Activated CD8-positive, alpha-beta memory T cell treated with anti-CD3 and anti-CD28 coated beads, Interleukin-2, amount 10 ng/mL, durations not matched to agents 7 days and 5 days (primary cell): Measurements from ENCODE around the gene LPCAT1. TPM values are rescaled to one million over a fixed set of nuclear protein-coding genes. Genes with fewer than 3 reads are reported as not detected.
"Not testable (repeated sequence)": the region's sequence is repeated elsewhere in the genome, so short reads cannot be mapped to it uniquely, and the experiment has no call there.

Experiments used
- ATAC-seq: fragments of 150-1000 bp; cut with Tn5 transposase; one replicate; pipeline ENCODE4 v1.10.0; 2021; ENCODE audit warnings: moderate library complexity
- CTCF ChIA-PET: fragments of 350-600 bp; sonication (Branson Sonifier 250); formaldehyde crosslinking; loops from one replicate; lab custom pipeline; 2021; ENCODE audit warnings: antibody characterized with exemption; lab: Charles Lee
- DNase-seq: peaks from one replicate; pipeline ENCODE4 v3.0.0-alpha.2; 2020
- H3K27ac Mint-ChIP-seq: one replicate; pipeline ENCODE4 v1.8.0; 2021; ENCODE audit warnings: mild to moderate bottlenecking, mixed read lengths
- H3K27me3 Mint-ChIP-seq: one replicate; pipeline ENCODE4 v1.8.0; 2021; ENCODE audit warnings: mixed read lengths
- H3K36me3 Mint-ChIP-seq: one replicate; pipeline ENCODE4 v1.8.0; 2021; ENCODE audit warnings: mild to moderate bottlenecking, mixed read lengths
- H3K4me1 Mint-ChIP-seq: one replicate; pipeline ENCODE4 v1.8.0; 2021; ENCODE audit warnings: mixed read lengths
- H3K4me3 Mint-ChIP-seq: one replicate; pipeline ENCODE4 v1.8.0; 2021; ENCODE audit warnings: mild to moderate bottlenecking, moderate library complexity, mixed read lengths
- H3K9me3 Mint-ChIP-seq: one replicate; pipeline ENCODE4 v1.8.0; 2022; ENCODE audit warnings: low read depth, mixed read lengths
- total RNA-seq, 2 experiments: library from RNA; stranded (reverse); gene quantifications; one replicate each; pipeline ENCODE4 v1.2.3, GENCODE V29; 2021

Gene LPCAT1
- total RNA-seq, 2 experiments from 2014 or later: 83.8 to 85.3 TPM

DNA sequence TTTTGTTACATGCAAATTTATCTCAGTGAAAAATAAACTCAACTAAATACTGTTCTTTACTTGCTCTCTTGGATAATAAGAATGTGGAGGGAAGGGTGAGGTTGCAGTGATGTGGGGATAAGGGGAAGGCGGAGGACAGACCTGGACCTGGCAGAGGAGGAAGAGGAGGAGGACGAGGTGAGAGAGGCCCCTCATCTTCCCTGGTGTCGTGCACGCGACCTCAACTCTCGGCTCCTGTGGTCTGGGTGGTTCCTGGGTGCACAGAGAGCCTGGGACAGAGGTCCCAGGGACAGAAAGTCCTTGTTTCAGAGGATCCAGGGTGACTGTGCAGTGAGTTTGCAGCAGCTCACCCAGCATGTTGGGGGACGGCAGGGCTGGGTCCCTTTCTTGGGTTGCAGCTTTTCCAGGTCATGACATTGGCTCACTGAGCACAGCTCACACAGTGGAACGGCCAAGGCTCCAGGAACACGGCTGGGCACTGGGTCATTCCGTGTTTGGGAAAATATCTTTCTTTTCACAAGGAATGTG is 37.7 kb upstream of the LPCAT1 start:
- Mint-ChIP-seq H3K4me3 (no peak overlapping the region), H3K27me3 (peaks cover 4% of the 10 kb centered on the region), H3K4me1 (no peaks in the 10 kb centered on the region), H3K27ac (no peak overlapping the region), H3K36me3 (no peaks in the 10 kb centered on the region), H3K9me3 (no peaks in the 10 kb centered on the region)
- ATAC-seq (no peak), DNase-seq (no peak)
- CTCF ChIA-PET: no interaction called here

GRCh38 chr5:1560499-1560898 is 36.7 kb upstream of the LPCAT1 start:
- H3K27ac Mint-ChIP-seq, H3K27me3 Mint-ChIP-seq, H3K4me1 Mint-ChIP-seq, DNase-seq, H3K9me3 Mint-ChIP-seq, H3K4me3 Mint-ChIP-seq, H3K36me3 Mint-ChIP-seq, ATAC-seq: not testable (repeated sequence)
- CTCF ChIA-PET: interaction anchor here (1.0 to 1.6 kb wide), 2 partner anchors 85 to 392 kb away, joined by 3 read pairs; no protein-coding TSS in a partner anchor

DNA sequence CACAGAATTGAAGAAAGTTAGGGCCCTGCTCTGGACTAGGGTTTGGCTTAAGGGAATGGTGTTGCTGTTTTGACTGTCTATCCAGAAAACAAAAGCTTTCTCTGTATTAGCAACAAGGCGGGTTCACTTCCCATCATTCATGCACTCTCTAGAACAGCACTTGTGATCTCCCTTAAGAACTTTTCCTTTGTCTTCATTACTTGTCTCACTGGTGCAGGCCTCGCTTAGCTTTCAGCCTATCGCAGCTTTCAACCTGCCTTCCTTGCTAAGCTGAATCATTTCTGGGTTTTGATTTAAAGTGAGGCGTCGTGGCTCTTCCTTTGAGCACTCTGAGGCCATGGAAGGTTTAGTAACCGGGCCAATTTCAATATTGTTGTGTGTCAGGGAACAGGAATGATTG is 35.2 kb upstream of the LPCAT1 start:
- CTCF ChIA-PET: interaction anchor here (1.3 to 1.6 kb wide), 2 partner anchors 179 to 390 kb away, joined by 3 read pairs; no protein-coding TSS in a partner anchor
- DNase-seq (no peak), ATAC-seq (no peak)
- no peaks in the 10 kb centered on the region for H3K36me3 Mint-ChIP-seq
- no peaks in the 10 kb centered on the region for H3K9me3 Mint-ChIP-seq
- peaks cover 4% of the 10 kb centered on the region for H3K27me3 Mint-ChIP-seq
- no peaks in the 10 kb centered on the region for H3K4me1 Mint-ChIP-seq
- H3K4me3 Mint-ChIP-seq: no peak overlapping the region
- no peak overlapping the region for H3K27ac Mint-ChIP-seq

DNA sequence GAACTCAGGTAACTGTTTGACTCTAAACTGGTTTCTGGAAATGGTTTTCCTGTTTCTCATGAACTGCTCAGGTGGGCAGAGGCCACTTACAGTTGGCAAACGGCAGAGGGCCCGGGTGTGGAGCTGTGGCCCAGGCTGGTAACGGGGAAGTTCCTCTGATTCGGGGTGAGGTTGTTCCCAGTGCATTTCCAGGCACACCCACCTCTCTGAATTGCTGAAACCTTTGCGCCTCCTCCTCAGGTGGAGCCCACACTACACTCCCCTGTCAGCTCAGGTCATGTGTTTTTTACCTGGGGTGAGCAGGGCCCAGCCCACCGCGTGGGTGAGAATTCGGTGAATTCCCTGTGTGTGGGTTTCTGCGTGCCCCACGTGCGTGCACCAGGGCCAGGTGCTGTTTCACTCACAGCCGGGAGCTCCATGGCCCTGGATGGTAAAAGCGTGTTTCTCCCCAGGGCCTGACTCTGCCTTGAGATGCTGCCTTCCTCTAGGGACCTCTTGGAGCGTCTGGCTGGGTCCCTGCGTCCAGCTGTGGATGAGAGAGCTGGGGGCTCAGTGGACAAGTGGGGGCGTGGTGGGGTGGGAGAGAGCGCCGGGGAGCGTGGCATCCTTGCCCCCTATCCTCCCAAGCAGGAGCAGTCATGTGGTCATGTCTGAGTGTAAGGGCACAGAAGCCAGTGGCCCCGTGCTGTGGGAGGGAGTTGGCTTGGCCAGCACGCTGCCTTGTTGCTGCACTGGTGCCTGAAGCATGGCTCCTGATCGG is 33.5 kb upstream of the LPCAT1 start:
- Mint-ChIP-seq H3K27ac (no peak overlapping the region), H3K9me3 (no peaks in the 10 kb centered on the region), H3K36me3 (no peaks in the 10 kb centered on the region), H3K27me3 (peaks cover 4% of the 10 kb centered on the region), H3K4me1 (no peaks in the 10 kb centered on the region), H3K4me3 (no peak overlapping the region)
- CTCF ChIA-PET: no interaction called here
- ATAC-seq (no peak), DNase-seq (peak; percentile 33)

DNA sequence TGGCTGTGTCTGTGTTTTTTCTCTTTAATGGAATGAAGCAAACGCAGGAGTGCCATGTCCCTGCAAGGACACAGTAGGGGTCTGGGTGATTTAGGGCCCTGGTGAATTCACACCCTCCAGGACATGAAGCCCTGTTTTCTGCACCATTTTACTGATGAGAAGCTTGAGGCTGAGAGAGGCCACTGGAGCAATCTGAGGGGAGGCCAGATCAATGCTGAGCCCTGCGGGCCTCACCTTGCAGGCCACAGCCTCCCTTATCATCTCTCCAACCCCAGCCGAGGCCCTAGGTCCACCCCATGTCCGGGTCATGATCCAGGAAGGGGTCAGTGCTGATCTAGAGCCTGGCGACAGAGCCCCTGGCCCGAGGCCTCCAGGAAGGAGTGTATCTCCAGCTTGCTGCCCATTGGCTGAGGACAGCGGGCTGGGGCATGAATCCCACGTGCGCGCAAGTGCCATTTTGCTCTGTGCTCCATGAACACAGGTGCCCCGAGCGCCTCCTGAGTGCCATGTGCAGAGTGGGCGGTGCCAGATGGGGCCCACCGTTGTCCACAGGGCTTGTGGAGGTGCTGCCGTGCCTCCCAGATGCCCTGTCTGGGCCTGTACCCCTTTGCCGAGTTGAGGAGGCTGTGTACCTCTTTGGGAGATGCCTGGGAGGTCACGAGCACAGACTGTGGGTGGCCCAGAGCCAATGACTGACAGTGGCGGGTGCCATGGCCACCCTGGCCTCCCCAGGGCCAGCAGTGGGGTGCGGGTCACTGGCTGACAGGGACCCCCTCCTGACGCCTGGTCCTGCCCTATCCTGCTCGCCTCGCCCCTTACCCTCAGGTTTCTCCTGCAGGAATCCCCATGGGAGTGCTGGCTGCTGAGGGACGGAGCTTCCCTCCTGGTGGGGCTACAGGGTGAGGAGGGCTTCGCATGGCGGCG is 32.3 kb upstream of the LPCAT1 start:
- Mint-ChIP-seq H3K27ac (no peak overlapping the region), H3K36me3 (no peaks in the 10 kb centered on the region), H3K9me3 (no peaks in the 10 kb centered on the region), H3K4me3 (no peak overlapping the region), H3K27me3 (peaks cover 4% of the 10 kb centered on the region), H3K4me1 (no peaks in the 10 kb centered on the region)
- CTCF ChIA-PET: no interaction called here
- peak; percentile 34 for DNase-seq
- ATAC-seq: no peak

- DNase-seq: peak; percentile 37
- Mint-ChIP-seq H3K4me1 (no peaks in the 10 kb centered on the region), H3K4me3 (no peak overlapping the region), H3K27ac (no peak overlapping the region), H3K27me3 (no peaks in the 10 kb centered on the region), H3K9me3 (no peaks in the 10 kb centered on the region), H3K36me3 (no peaks in the 10 kb centered on the region)
- no peak for ATAC-seq
- CTCF ChIA-PET: no interaction called here
Observed at GRCh38 chr5:1555011-1555807, 31.4 kb upstream of the LPCAT1 start.

- ATAC-seq (no peak), DNase-seq (peak; percentile 36)
- Mint-ChIP-seq H3K36me3 (no peaks in the 10 kb centered on the region), H3K27me3 (no peaks in the 10 kb centered on the region), H3K27ac (no peak overlapping the region), H3K4me3 (no peak overlapping the region), H3K4me1 (no peaks in the 10 kb centered on the region), H3K9me3 (no peaks in the 10 kb centered on the region)
- CTCF ChIA-PET: no interaction called here
Observed at GRCh38 chr5:1554410-1554967, 30.7 kb upstream of the LPCAT1 start.

DNA sequence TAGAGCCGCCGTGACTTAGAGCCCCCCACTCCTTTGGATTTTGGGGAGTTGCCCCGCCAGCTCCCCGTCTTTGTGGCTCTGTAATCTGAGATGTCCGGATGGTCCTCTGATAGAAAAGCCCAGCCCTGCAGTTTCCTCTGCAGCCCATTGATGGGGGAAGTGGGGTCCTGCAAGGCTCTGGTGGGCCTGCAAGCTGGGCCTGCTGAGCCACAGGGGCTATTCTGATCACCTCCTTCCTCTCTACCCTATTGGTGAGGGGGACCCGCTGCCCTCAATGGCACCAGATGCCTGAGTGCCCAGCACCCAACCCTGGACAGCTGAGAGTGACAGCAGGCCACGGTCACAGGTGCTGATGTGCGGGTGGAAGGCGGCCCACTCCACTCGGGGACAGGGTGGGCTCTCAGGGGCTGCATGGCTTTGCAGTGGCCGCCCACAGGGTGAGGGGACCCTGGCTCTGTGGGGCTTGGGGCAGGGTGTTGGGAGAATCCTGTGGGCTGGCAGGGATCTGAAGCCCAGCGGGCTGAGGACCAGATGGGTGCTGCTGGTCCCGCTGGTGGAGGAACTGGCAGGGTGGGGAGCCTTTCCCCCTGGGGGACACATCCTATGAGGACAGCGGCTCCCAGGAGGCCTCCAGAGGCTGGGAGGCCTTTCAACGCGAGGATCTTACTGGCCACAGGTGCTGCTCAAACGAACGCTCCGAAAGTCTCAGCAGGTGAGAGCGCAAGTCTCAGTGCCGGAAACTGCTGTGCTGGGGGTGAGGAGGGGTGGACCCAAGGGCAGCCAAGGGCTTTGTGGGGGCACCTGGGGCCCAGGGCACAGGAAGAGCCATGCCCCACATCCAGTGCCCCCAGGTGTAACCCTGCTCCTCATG is 30.0 kb upstream of the LPCAT1 start:
- peak; percentile 33 for DNase-seq
- H3K4me3 Mint-ChIP-seq: no peak overlapping the region
- no peaks in the 10 kb centered on the region for H3K36me3 Mint-ChIP-seq
- CTCF ChIA-PET: no interaction called here
- no peaks in the 10 kb centered on the region for H3K4me1 Mint-ChIP-seq
- H3K27me3 Mint-ChIP-seq: no peaks in the 10 kb centered on the region
- ATAC-seq: no peak
- no peaks in the 10 kb centered on the region for H3K9me3 Mint-ChIP-seq
- H3K27ac Mint-ChIP-seq: no peak overlapping the region

DNA sequence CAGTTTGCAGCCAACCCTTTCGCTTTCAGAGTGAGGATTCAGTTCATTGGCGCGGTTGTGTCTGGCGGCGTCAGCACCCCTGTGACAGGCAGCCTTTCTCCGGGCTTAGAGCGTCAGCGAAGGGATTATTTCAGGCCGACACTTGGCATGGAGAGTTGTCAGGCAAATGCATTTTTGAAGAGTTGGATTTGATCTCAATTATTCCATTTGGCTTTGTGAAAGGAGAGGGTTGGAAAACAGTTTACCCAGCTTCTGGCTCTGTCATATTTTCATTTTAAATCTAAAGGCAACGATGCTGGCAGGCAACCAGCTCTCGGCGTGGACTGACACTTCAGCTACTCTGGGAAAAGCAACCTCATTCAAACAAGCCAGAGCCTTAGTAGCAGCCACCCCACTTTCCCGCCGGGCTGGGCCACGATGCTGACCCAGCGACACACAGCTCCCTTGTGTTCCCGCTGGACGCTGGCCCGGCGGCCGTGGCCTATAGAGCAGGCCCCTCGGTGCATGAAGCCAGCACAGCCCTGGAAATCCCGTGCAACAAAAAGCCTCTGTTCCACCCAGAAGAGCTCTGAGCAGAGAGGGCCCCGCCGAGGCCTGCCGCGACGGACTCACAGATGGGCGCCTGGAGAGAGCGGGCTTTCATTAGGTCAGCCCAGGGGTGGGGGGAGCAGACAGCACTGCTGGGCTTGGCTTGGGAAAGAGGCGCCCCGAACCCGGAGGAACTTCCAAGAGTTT is 28.9 kb upstream of the LPCAT1 start:
- Mint-ChIP-seq H3K9me3 (no peaks in the 10 kb centered on the region), H3K36me3 (no peaks in the 10 kb centered on the region), H3K27ac (no peak overlapping the region), H3K4me1 (no peaks in the 10 kb centered on the region), H3K4me3 (no peak overlapping the region), H3K27me3 (no peaks in the 10 kb centered on the region)
- ATAC-seq (no peak), DNase-seq (peak; percentile 31)
- CTCF ChIA-PET: no interaction called here

DNA sequence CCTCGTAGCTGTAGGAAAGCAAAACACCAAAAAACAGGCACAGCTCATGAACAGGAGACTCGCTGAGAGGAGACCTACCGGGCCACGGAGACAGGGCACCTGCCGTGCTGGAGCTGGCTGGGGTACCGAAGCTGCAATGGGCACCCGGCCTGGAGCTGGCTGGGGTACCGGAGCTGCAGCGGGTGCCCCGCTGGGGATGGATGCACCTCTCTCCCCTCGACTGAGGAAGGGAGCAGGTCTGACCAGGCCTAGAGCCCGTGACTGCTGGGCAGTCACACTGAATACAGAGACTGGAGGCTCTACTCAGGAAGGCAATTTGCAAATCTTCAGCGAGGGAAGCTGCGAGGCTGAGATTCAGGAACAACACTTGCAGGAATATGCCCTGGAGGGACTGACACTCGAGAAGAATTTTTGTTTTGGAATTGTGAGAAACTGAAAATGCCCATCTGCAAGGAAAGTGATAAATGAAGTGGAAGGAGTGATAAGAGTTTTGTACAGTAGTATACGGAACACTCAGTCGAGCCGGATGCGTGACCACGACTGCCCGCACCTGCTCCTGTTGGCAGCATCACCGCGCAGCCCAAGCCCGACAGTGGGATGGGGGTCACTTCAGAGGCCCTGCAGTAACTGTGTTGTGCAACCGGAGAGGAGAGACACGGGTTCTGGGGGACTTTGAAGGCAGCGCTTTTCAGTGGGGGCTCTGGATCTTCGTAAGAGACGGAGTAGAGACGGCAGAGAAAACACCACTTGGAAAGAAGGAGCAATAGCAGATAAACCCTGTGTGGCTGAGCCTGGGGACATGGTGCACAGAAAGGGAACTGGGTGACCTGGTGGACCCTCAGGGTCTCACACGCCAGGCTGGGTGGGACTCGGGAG is 27.9 kb upstream of the LPCAT1 start:
- CTCF ChIA-PET: no interaction called here
- Mint-ChIP-seq H3K9me3 (no peaks in the 10 kb centered on the region), H3K27ac (no peak overlapping the region), H3K36me3 (no peaks in the 10 kb centered on the region), H3K27me3 (no peaks in the 10 kb centered on the region), H3K4me3 (no peak overlapping the region), H3K4me1 (no peaks in the 10 kb centered on the region)
- ATAC-seq: no peak
- peak; percentile 36 for DNase-seq
